ENCODE results near the gene GRAMD1C. TPM values are rescaled to one million over a fixed set of nuclear protein-coding genes. Genes with fewer than 3 reads are reported as not detected.

GRAMD1C gene
- total and polyA plus RNA-seq, 8 donors: 0.58 to 10.1 (median 6.2) TPM

GRCh38 chr3:113983544-113983943 lies 145.0 kb downstream of the GRAMD1C start:
- Histone ChIP-seq H3K36me3 (peaks cover 0 to 52% (median 37%) of the 10 kb centered on the region in 4 donors), H3K4me3 (no peak overlapping the region), H3K9me3 (no peaks in the 10 kb centered on the region), H3K27ac (no peak overlapping the region), H3K27me3 (no peaks in the 10 kb centered on the region), H3K4me1 (no peaks in the 10 kb centered on the region)
- DNase-seq: no peak
- intact Hi-C loops (cut with DNase I; ENCODE audit: low total_unique reads): no loop called here
- no peak for TF ChIP-seq POLR2A (IDR thresholded peaks at IDR 0.05)
- no peak for TF ChIP-seq EP300 (IDR thresholded peaks at IDR 0.05)
- TF ChIP-seq POLR2AphosphoS5 (IDR thresholded peaks at IDR 0.05): no peak
- TF ChIP-seq CTCF (IDR thresholded peaks at IDR 0.05): no peak
- WGBS, 5 donors: 49 to 76% (median 55%) methylated on average over 3 of the region's 3 CpGs

- intact Hi-C loops (cut with DNase I; ENCODE audit: low total_unique reads): no loop called here
- Histone ChIP-seq H3K4me1 (no peaks in the 10 kb centered on the region), H3K4me3 (no peak overlapping the region), H3K36me3 (peaks cover 0 to 36% (median 21%) of the 10 kb centered on the region in 4 donors), H3K9me3 (no peaks in the 10 kb centered on the region), H3K27me3 (no peaks in the 10 kb centered on the region), H3K27ac (no peak overlapping the region)
- DNase-seq: peak in 1 of 2 donors; percentile 31
- WGBS, 5 donors: 60 to 74% (median 70%) methylated on average over 4 of the region's 4 CpGs
- TF ChIP-seq POLR2AphosphoS5 (IDR thresholded peaks at IDR 0.05) (no peak), EP300 (IDR thresholded peaks at IDR 0.05) (no peak), CTCF (IDR thresholded peaks at IDR 0.05) (no peak), POLR2A (IDR thresholded peaks at IDR 0.05) (no peak)
These were observed 147.0 kb downstream of the GRAMD1C start for GRCh38 chr3:113985541-113985940.

Other genes starting within 250 kb of the GRAMD1C start
- 10 to 100 TPM in 4 of 5 donors, 1 to 10 TPM in 1; 4.6 to 30.6 (median 22.9) TPM for gene USF3, start 142.1 kb upstream of the GRAMD1C start, total RNA-seq
- gene USF3, start 142.1 kb upstream of the GRAMD1C start, polyA plus RNA-seq: 1 to 10 TPM; 3.3 to 4.6 (median 4.4) TPM
- 100 to 1,000 TPM in 2 of 5 donors, 10 to 100 TPM in 3; 15.1 to 159 (median 45.1) TPM for gene NAA50, start 92.5 kb upstream of the GRAMD1C start, total RNA-seq
- 10 to 100 TPM; 22.4 to 38.0 (median 36.8) TPM for gene NAA50, start 92.5 kb upstream of the GRAMD1C start, polyA plus RNA-seq
- 10 to 100 TPM in 4 of 5 donors, 1 to 10 TPM in 1; 4.3 to 75.6 (median 34.2) TPM for gene ATP6V1A, start 91.8 kb upstream of the GRAMD1C start, total RNA-seq
- 10 to 100 TPM; 11.6 to 13.3 (median 12.7) TPM for gene ATP6V1A, start 91.8 kb upstream of the GRAMD1C start, polyA plus RNA-seq
- gene ZDHHC23, start 109.2 kb downstream of the GRAMD1C start, total RNA-seq: 10 to 100 TPM; 10.5 to 93.9 (median 23.8) TPM
- 1 to 10 TPM; 1.7 to 2.3 (median 1.7) TPM for gene ZDHHC23, start 109.2 kb downstream of the GRAMD1C start, polyA plus RNA-seq
- 10 to 100 TPM in 1 of 5 donors, 1 to 10 TPM in 4; 2.6 to 21.0 (median 6.6) TPM for gene CCDC191, start 217.7 kb downstream of the GRAMD1C start, total RNA-seq
- gene CCDC191, start 217.7 kb downstream of the GRAMD1C start, polyA plus RNA-seq: 1 to 10 TPM; 1.4 to 3.2 (median 2.3) TPM
- 10 to 100 TPM; 13.0 to 61.3 (median 29.0) TPM for gene QTRT2, start 217.9 kb downstream of the GRAMD1C start, total RNA-seq
- gene QTRT2, start 217.9 kb downstream of the GRAMD1C start, polyA plus RNA-seq: 1 to 10 TPM; 4.8 to 8.6 (median 5.2) TPM